ENCODE results near the gene SMAP2.
A peak's percentile ranks its signal among the peaks of the same experiment; 100 is the strongest.
"Not testable (repeated sequence)": the region's sequence is repeated elsewhere in the genome, so short reads cannot be mapped to it uniquely, and the experiment has no call there.

SMAP2 gene
- long read RNA-seq, donor 1, result 0 reads
- long read RNA-seq, donor 2, result 0 reads
- long read RNA-seq, donor 3, partial matches to known transcripts, result 0 of 1 reads
- long read RNA-seq, donor 3, other reads (novel, unspliced or antisense), result 0 of 1 reads
- long read RNA-seq, donor 4, partial matches to known transcripts, result 0 of 1 reads
- long read RNA-seq, donor 4, other reads (novel, unspliced or antisense), result 0 of 1 reads
- long read RNA-seq, donor 5, partial matches to known transcripts, result 0 of 2 reads
- long read RNA-seq, donor 5, other reads (novel, unspliced or antisense), result 0 of 2 reads
- long read RNA-seq, donor 6, partial matches to known transcripts, result 0 of 1 reads
- long read RNA-seq, donor 6, other reads (novel, unspliced or antisense), result 0 of 1 reads
- long read RNA-seq, donor 7, partial matches to known transcripts, result 5 of 6 reads
- long read RNA-seq, donor 7, other reads (novel, unspliced or antisense), result 0 of 6 reads
- long read RNA-seq, donor 8, partial matches to known transcripts, result 8 of 12 reads
- long read RNA-seq, donor 8, other reads (novel, unspliced or antisense), result 0 of 12 reads

GRCh38 chr1:40373323-40374283, at the start of gene SMAP2:
TSS of gene SMAP2 (plus strand) at chr1:40373727. CDS start at chr1:40374121, 394 bp downstream.
- peak; percentile 81 for DNase-seq

GRCh38 chr1:40331403-40331802, 42.1 kb upstream of the SMAP2 start:
- DNase-seq, result not testable (repeated sequence)

GRCh38 chr1:40332695-40333094, 40.8 kb upstream of the SMAP2 start:
- no peak for DNase-seq

- no peak for DNase-seq
These were observed 36.1 kb upstream of the SMAP2 start for GRCh38 chr1:40337443-40337842.

- peak; percentile 57 for DNase-seq
These were observed 34.6 kb upstream of the SMAP2 start for GRCh38 chr1:40338745-40339419.

GRCh38 chr1:40339420-40340323, 33.9 kb upstream of the SMAP2 start:
- DNase-seq, result no peak

GRCh38 chr1:40341491-40342380, 31.8 kb upstream of the SMAP2 start:
- no peak for DNase-seq

GRCh38 chr1:40342381-40342717, 31.2 kb upstream of the SMAP2 start:
- not testable (repeated sequence) for DNase-seq

- no peak for DNase-seq
These were observed 28.9 kb upstream of the SMAP2 start for GRCh38 chr1:40344597-40344996.

GRCh38 chr1:40350391-40350790, 23.1 kb upstream of the SMAP2 start:
- no peak for DNase-seq

GRCh38 chr1:40351124-40351523, 22.4 kb upstream of the SMAP2 start:
- DNase-seq, result no peak

GRCh38 chr1:40352126-40352525, 21.4 kb upstream of the SMAP2 start:
- no peak for DNase-seq

GRCh38 chr1:40353082-40353481, 20.4 kb upstream of the SMAP2 start:
- DNase-seq, result no peak

GRCh38 chr1:40357625-40358024, 15.9 kb upstream of the SMAP2 start:
- DNase-seq, result no peak

GRCh38 chr1:40360631-40361030, 12.9 kb upstream of the SMAP2 start:
- no peak for DNase-seq

- no peak for DNase-seq
These were observed 12.3 kb upstream of the SMAP2 start for GRCh38 chr1:40361201-40361600.

GRCh38 chr1:40361637-40362036, 11.9 kb upstream of the SMAP2 start:
- no peak for DNase-seq

- DNase-seq, result no peak
These were observed 11.3 kb upstream of the SMAP2 start for GRCh38 chr1:40362199-40362598.

GRCh38 chr1:40362699-40363098, 10.8 kb upstream of the SMAP2 start:
- DNase-seq, result no peak

- DNase-seq, result no peak
These were observed 9.8 kb upstream of the SMAP2 start for GRCh38 chr1:40363721-40364120.
